Measurements from ENCODE around the gene RAPGEF6. TPM values are rescaled to one million over a fixed set of nuclear protein-coding genes. Genes with fewer than 3 reads are reported as not detected.

RAPGEF6 gene
- total and polyA plus RNA-seq, 2 experiments from 2014 or later = 9.5 to 20.3 TPM

GRCh38 chr5:131379723-131380122 is 255.3 kb downstream of the RAPGEF6 start:
- Histone ChIP-seq H3K4me3 (no peak overlapping the region), H3F3A (replicated peaks; ENCODE audit: low read depth) (no peaks in the 10 kb centered on the region), H3K4me2 (no peak overlapping the region), H3K27me3 (ENCODE audit: insufficient read depth) (no peaks in the 10 kb centered on the region), H4K20me1 (replicated peaks; ENCODE audit: insufficient read depth) (no peaks in the 10 kb centered on the region), H3K4me1 (ENCODE audit: insufficient read depth) (peaks cover 5% of the 10 kb centered on the region), H3K79me2 (replicated peaks; ENCODE audit: insufficient read depth) (0 out of 2 replicates have a peak, but pooled peaks cover 9% of the 10 kb centered on the region), H2AFZ (no peak overlapping the region), H3K36me3 (ENCODE audit: insufficient read depth) (no peaks in the 10 kb centered on the region), H3K9me2 (ENCODE audit: insufficient read depth) (no peaks in the 10 kb centered on the region), H3K27ac (ENCODE audit: low read depth) (no peak overlapping the region)
- H3K36me3 Mint-ChIP-seq (ENCODE audit: low read depth) = no peaks in the 10 kb centered on the region
- H3K27me3 Mint-ChIP-seq (ENCODE audit: insufficient read depth, low read depth, poor library complexity) = peaks cover 3% of the 10 kb centered on the region
- TF ChIP-seq STAT1 (IDR thresholded peaks at IDR 0.05; ENCODE audit: unreplicated experiment) = no peak
- TF ChIP-seq EZH2 (IDR thresholded peaks at IDR 0.05; ENCODE audit: low read depth, unreplicated experiment) = no peak
- TF ChIP-seq CTCF (conservative IDR thresholded peaks at IDR 0.05; ENCODE audit: low read depth in 2 of 2) = no peak
- TF ChIP-seq ZNF462 (CRISPR knock-in tag; IDR thresholded peaks at IDR 0.05) = no peak
- TF ChIP-seq ETS1 (IDR thresholded peaks at IDR 0.05) = no peak
- no peak for TF ChIP-seq ZNF331 (CRISPR knock-in tag; IDR thresholded peaks at IDR 0.05; ENCODE audit: low read depth)
- peaks cover 16% of the 10 kb centered on the region; the same call in 2 of the 3 replicates for H3K4me1 Mint-ChIP-seq
- H3K4me3 Mint-ChIP-seq = no peak overlapping the region
- H3K27ac Mint-ChIP-seq = no peak overlapping the region; the same call in 1 of the 2 replicates
- DNase-seq (ENCODE audit: low spot score) (no peak), ATAC-seq (no peak)
- H3K9me3 Mint-ChIP-seq = no peaks in the 10 kb centered on the region

Data from GM23338 (cell line).